ENCODE results near the gene SLC39A11.
"Not testable (repeated sequence)": the region's sequence is repeated elsewhere in the genome, so short reads cannot be mapped to it uniquely, and the experiment has no call there.

Gene SLC39A11

GRCh38 chr17:72639711-72640110 lies 452.8 kb downstream of the SLC39A11 start:
- no peak for DNase-seq

GRCh38 chr17:72638932-72639331 lies 453.6 kb downstream of the SLC39A11 start:
- DNase-seq, result not testable (repeated sequence)

- no peak for DNase-seq
These were observed 457.4 kb downstream of the SLC39A11 start for GRCh38 chr17:72635034-72635635.

GRCh38 chr17:72634621-72635020 lies 457.9 kb downstream of the SLC39A11 start:
- DNase-seq, result peak; percentile 6

- DNase-seq, result no peak
These were observed 460.4 kb downstream of the SLC39A11 start for GRCh38 chr17:72631949-72632684.

GRCh38 chr17:72631568-72631948 lies 460.9 kb downstream of the SLC39A11 start:
- DNase-seq, result no peak

GRCh38 chr17:72624652-72625051 lies 467.8 kb downstream of the SLC39A11 start:
- DNase-seq, result no peak

- DNase-seq, result no peak
These were observed 468.3 kb downstream of the SLC39A11 start for GRCh38 chr17:72624226-72624625.

- no peak for DNase-seq
These were observed 469.6 kb downstream of the SLC39A11 start for GRCh38 chr17:72622661-72623433.

GRCh38 chr17:72619976-72620650 lies 472.4 kb downstream of the SLC39A11 start:
- no peak for DNase-seq

GRCh38 chr17:72618001-72618509 lies 474.4 kb downstream of the SLC39A11 start:
- DNase-seq, result peak; percentile 48

GRCh38 chr17:72617557-72617956 lies 474.9 kb downstream of the SLC39A11 start:
- DNase-seq, result no peak

GRCh38 chr17:72616447-72616846 lies 476.0 kb downstream of the SLC39A11 start:
- DNase-seq, result no peak

- no peak for DNase-seq
These were observed 476.9 kb downstream of the SLC39A11 start for GRCh38 chr17:72615627-72615991.

GRCh38 chr17:72614871-72615626 lies 477.4 kb downstream of the SLC39A11 start:
- no peak for DNase-seq

GRCh38 chr17:72614476-72614870 lies 478.0 kb downstream of the SLC39A11 start:
- DNase-seq, result no peak

- DNase-seq, result no peak
These were observed 478.6 kb downstream of the SLC39A11 start for GRCh38 chr17:72613806-72614292.

- DNase-seq, result no peak
These were observed 479.1 kb downstream of the SLC39A11 start for GRCh38 chr17:72613396-72613795.

GRCh38 chr17:72611172-72611571 lies 481.3 kb downstream of the SLC39A11 start:
- no peak for DNase-seq

- no peak for DNase-seq
These were observed 483.0 kb downstream of the SLC39A11 start for GRCh38 chr17:72609501-72609900.

- DNase-seq, result no peak
These were observed 484.1 kb downstream of the SLC39A11 start for GRCh38 chr17:72608436-72608835.

GRCh38 chr17:72606656-72607055 lies 485.8 kb downstream of the SLC39A11 start:
- DNase-seq, result no peak
